GM12878 (cell line): ENCODE measurements around the gene SMG5. TPM values are rescaled to one million over a fixed set of nuclear protein-coding genes. Genes with fewer than 3 reads are reported as not detected.
A peak's percentile ranks its signal among the peaks of the same experiment; 100 is the strongest.

Experiments
- ATAC-seq: fragments of 200-7000 bp; cut with Tn5 transposase; 3 replicates; pipeline ENCODE4 v1.9.1; 2020; ENCODE audit warnings: mild to moderate bottlenecking, moderate library complexity
- BruUV-seq: library from RNA; stranded (reverse); fragments of 400-500 nt; replicated peaks from 2 replicates; lab custom pipeline; 2021; lab: Mats Ljungman, UMichigan
- CTCF ChIA-PET: fragments of 300-600 bp; sonication (Branson Sonifier 250); formaldehyde crosslinking; extraction: SDS; loops from one replicate; lab custom pipeline; 2021; ENCODE audit warnings: inconsistent platforms; lab: Yijun Ruan, JAX
- POLR2A ChIA-PET: fragments of 350-600 bp; formaldehyde crosslinking; extraction: SDS; loops from one replicate; lab custom pipeline; 2021; ENCODE audit warnings: inconsistent platforms; lab: Charles Lee
- RAD21 ChIA-PET: fragments of 300-600 bp; sonication (Branson Sonifier 250); formaldehyde crosslinking; loops from one replicate; lab custom pipeline; 2023; ENCODE audit warnings: antibody characterized with exemption; ENCODE audit not compliant: unreplicated experiment; lab: Charles Lee
- SMC1A ChIA-PET: fragments of 300-600 bp; sonication (Branson Sonifier 250); formaldehyde crosslinking; loops from one replicate; lab custom pipeline; 2023; ENCODE audit not compliant: unreplicated experiment, uncharacterized antibody; lab: Charles Lee
- DNase-seq: peaks from one replicate; pipeline ENCODE4 v3.0.0-alpha.2; 2011; ENCODE audit warnings: low read depth, low spot score
- FAIRE-seq: peaks from 3 replicates; lab custom pipeline; 2011; peaks lifted over from hg19 to GRCh38; lab: Jason Lieb, UNC
- H2AFZ ChIP-seq: 2 replicates; pipeline ENCODE4 v1.6.0; 2011; ENCODE audit warnings: low read depth, low read length, control low read depth; ENCODE audit not compliant: control insufficient read depth
- H3K27ac ChIP-seq: 2 replicates; pipeline ENCODE4 v1.5.1; 2011; ENCODE audit warnings: control low read depth; ENCODE audit not compliant: control insufficient read depth, insufficient read depth
- H3K27me3 ChIP-seq, 2 experiments: replicated peaks in 1 of 2; 2 replicates each; pipeline versions ENCODE4 v1.6.0 to v1.6.1; 2011; ENCODE audit warnings: low read length in 1 of 2; ENCODE audit not compliant: control insufficient read depth in 2 of 2, insufficient read depth in 2 of 2
- H3K36me3 ChIP-seq, 2 experiments: 2 replicates each; pipeline ENCODE4 v1.5.1; 2011; ENCODE audit warnings: low read length in 1 of 2; ENCODE audit not compliant: control insufficient read depth in 2 of 2, insufficient read depth in 2 of 2
- H3K4me1 ChIP-seq: 2 replicates; pipeline ENCODE4 v1.6.1; 2011; ENCODE audit warnings: mild to moderate bottlenecking, low read length, moderate library complexity, mixed read lengths; ENCODE audit not compliant: control insufficient read depth, insufficient read depth
- H3K4me2 ChIP-seq: 2 replicates; pipeline ENCODE4 v1.6.0; 2011; ENCODE audit warnings: control low read depth; ENCODE audit not compliant: control insufficient read depth, insufficient read depth
- H3K4me3 ChIP-seq: fragments of 200-600 bp; sonication (generic); 2 replicates; pipeline ENCODE4 v1.5.1; 2016
- H3K79me2 ChIP-seq: 2 replicates; pipeline ENCODE4 v1.6.0; 2011; ENCODE audit warnings: low read length; ENCODE audit not compliant: control insufficient read depth, insufficient read depth
- H3K9ac ChIP-seq: 2 replicates; pipeline ENCODE4 v1.8.0; 2011; ENCODE audit warnings: low read length, control low read depth, mixed read lengths; ENCODE audit not compliant: control insufficient read depth, insufficient read depth
- H3K9me3 ChIP-seq: replicated peaks from 3 replicates; pipeline ENCODE4 v1.5.1; 2011; ENCODE audit warnings: mild to moderate bottlenecking, low read length; ENCODE audit not compliant: control insufficient read depth, insufficient read depth
- H4K20me1 ChIP-seq: 2 replicates; pipeline ENCODE4 v1.6.0; 2011; ENCODE audit not compliant: control insufficient read depth, insufficient read depth
- ASH2L ChIP-seq: fragments of 300-600, 200-600 bp; sonication (generic); IDR thresholded peaks from 2 replicates; pipeline ENCODE4 v1.6.1; 2017; ENCODE audit warnings: low read depth, mild to moderate bottlenecking, borderline replicate concordance
- ETV6 ChIP-seq, 2 experiments: fragments of 450-650 bp in 1 of 2; IDR thresholded peaks in 1 of 2; conservative IDR thresholded peaks in 1 of 2; 2 replicates each; pipeline ENCODE4 v1.6.1; 2014; ENCODE audit warnings: antibody characterized with exemption in 1 of 2, borderline replicate concordance in 1 of 2, low read depth in 1 of 2, mild to moderate bottlenecking in 1 of 2, moderate library complexity in 1 of 2
- FOS ChIP-seq: IDR thresholded peaks from 3 replicates; pipeline ENCODE4 v1.6.1; 2011; ENCODE audit warnings: borderline replicate concordance; ENCODE audit not compliant: insufficient read length; ENCODE audit errors: extremely low read depth
- HDAC2 ChIP-seq: fragments of 200-600 bp; sonication (generic); IDR thresholded peaks from 2 replicates; pipeline ENCODE4 v1.6.1; 2017
- NR2F1 ChIP-seq: fragments of 450-650 bp; conservative IDR thresholded peaks from 2 replicates; pipeline ENCODE4 v1.6.1; 2017; ENCODE audit warnings: mild to moderate bottlenecking
- POLR2AphosphoS2 ChIP-seq: IDR thresholded peaks from 2 replicates; pipeline ENCODE4 v1.6.1; 2011; ENCODE audit warnings: low read depth, mild to moderate bottlenecking, low read length, improper control_type of control experiment, moderate library complexity
- RAD21 ChIP-seq: IDR thresholded peaks from 2 replicates; pipeline ENCODE4 v1.6.1; 2011; ENCODE audit warnings: mild to moderate bottlenecking, low read depth, low read length, moderate library complexity; ENCODE audit not compliant: insufficient read depth
- WGBS: methylation state at CpG from one replicate; pipeline ENCODE4 v1.1.6; 2016; ENCODE audit warnings: low lambda C conversion rate; ENCODE audit not compliant: insufficient replicate concordance, insufficient coverage; ENCODE audit errors: missing lambda C conversion rate; 5-methylcytosine and 5-hydroxymethylcytosine counted together
- in situ Hi-C: fragments of 300-500 bp; cut with MboI; formaldehyde crosslinking; loops from 9 replicates; pipeline ENCODE4 v1.14.3; 2018; ENCODE audit warnings: mixed read lengths
- intact Hi-C: fragments of 100-400 bp; cut with micrococcal nuclease; formaldehyde crosslinking; loops from one replicate; pipeline ENCODE4 v1.14.2; 2022; ENCODE audit not compliant: unreplicated experiment
- polyA plus RNA-seq, 11 experiments: library from polyadenylated mRNA; depleted of rRNA in 4 of 11; unstranded in 6 of 11; stranded (reverse) in 5 of 11; fragments of >200 nt; fragmentation: Nextera tagmentation in 4 of 11; fragmentation: Illumina TruSeq in 1 of 11; extraction: Ambion mirVana in 4 of 11; extraction: Trizol in 1 of 11; gene quantifications; 1 replicate in 1 of 11; 2 replicates in 10 of 11; pipeline versions ENCODE4 v1.2.1 to v1.2.3, GENCODE V29; 2011 to 2016; ENCODE audit warnings: inconsistent platforms in 2 of 11, missing spikeins in 2 of 11, low read depth in 1 of 11
- total RNA-seq, 4 experiments: library from RNA; depleted of rRNA in 3 of 4; stranded (reverse); fragments of >200 nt in 3 of 4; fragmentation: Illumina TruSeq in 1 of 4; extraction: Trizol in 1 of 4; gene quantifications; 2 replicates each; pipeline versions ENCODE4 v1.2.1 to v1.2.3, GENCODE V29; 2013 to 2021

The SMG5 gene
- total and polyA plus RNA-seq, 10 of the 15 experiments (the other 5 are each of a cell fraction or from before 2014, with no cell fraction given), result 0.76 to 61.5 (median 48.8) TPM

DNA sequence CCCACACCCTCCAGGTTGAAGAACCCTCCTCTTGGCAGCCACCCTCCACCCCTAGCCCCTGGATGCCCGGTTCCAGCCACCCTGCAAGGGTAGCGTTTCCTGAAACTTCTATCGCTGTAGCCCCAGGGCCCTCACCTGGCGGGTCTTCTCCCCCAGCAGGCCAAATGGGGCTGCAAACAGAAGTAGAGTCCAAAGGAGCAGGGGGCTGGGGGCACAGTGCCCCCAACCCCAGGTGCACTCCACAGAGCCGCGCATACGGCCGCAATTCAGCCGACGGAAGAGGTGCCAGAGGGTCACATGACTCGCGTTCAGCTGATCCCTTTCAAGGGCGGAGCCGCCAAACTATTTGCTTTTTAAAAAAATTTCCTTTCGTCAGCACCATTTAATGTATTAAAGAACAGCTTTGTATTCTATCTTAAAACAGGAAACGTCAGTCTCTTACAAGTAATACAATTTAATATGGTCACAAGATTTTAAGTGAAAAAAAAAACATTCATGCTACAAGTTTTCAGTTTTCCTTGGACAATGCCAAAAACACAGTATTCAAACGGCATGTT lies 12.8 kb upstream of the SMG5 start, which contains the start of gene GLMP (continued):
- peak; percentile 15 for TF ChIP-seq FOS
- 0 out of 2 replicates have a peak, but pooled peaks have one; percentile 36 for TF ChIP-seq NR2F1
- no peak for TF ChIP-seq HDAC2
- TF ChIP-seq, all 136 proteins: peak for 26

DNA sequence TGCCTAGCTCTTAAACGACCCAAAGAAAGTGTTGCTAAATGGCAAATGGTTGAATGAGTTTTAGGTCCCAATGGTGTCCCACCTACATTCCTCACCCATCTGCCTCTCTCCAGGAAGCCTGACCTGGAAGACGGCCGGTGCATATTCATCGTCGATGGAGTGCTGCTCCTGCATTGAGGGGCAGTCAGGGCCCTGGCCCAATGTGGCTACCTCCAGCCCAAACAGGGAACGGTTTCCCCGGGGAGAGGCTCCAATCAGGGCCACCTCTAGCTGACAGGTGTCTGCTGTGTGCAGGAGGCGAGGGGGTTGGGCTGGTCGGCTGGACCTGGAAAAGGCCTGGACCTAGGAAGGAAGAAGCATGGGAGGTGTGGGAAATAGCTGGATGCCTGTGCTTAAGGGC lies 11.3 kb upstream of the SMG5 start:
- SMC1A ChIA-PET, result interaction anchor here (1.4 to 3.3 kb wide), 2 partner anchors 11 to 67 kb away, joined by 4 to 10 read pairs; partner anchors contain the start of genes SMG5 and TMEM79
- H3K4me2 ChIP-seq, result no peak overlapping the region
- no TSS peak for BruUV-seq
- RAD21 ChIA-PET, result no interaction called here
- H3K4me1 ChIP-seq, result peaks cover 4% of the 10 kb centered on the region
- 84% methylated on average over 9 of the region's 9 CpGs for WGBS
- no peaks in the 10 kb centered on the region for H3K27me3 ChIP-seq
- no peaks in the 10 kb centered on the region for H3K79me2 ChIP-seq
- TF ChIP-seq ETV6 (conservative IDR thresholded peaks at IDR 0.05 in 1 of 2, IDR thresholded peaks at IDR 0.05 in 1 of 2; ENCODE audit: borderline replicate concordance in 1 of 2, low read depth in 1 of 2), result no peak
- TF ChIP-seq RAD21, result no peak
- TF ChIP-seq ASH2L, result no peak
- 0 out of 2 replicates have a peak, but pooled peaks have one; percentile 12 for TF ChIP-seq POLR2AphosphoS2
- H3K4me3 ChIP-seq, result no peak overlapping the region
- H2AFZ ChIP-seq, result no peak overlapping the region
- peaks cover 0 to 1% of the 10 kb centered on the region in 2 experiments; a peak in 1 of 4 replicates for H3K36me3 ChIP-seq
- POLR2A ChIA-PET, result interaction anchor here (3.0 kb wide), 1 partner anchor 11 kb away, joined by 12 read pairs; the partner anchor contains the start of genes SMG5 and TMEM79
- CTCF ChIA-PET, result interaction anchor here (0.7 to 1.2 kb wide), 3 partner anchors 9 to 13 kb away, joined by 3 read pairs; no protein-coding TSS in a partner anchor
- in situ Hi-C loops (no loop called here), intact Hi-C loops (no loop called here)
- no peak overlapping the region for H3K9ac ChIP-seq
- DNase-seq (no peak), ATAC-seq (no peak), FAIRE-seq (no peak)
- H3K27ac ChIP-seq, result no peak overlapping the region
- H4K20me1 ChIP-seq, result no peaks in the 10 kb centered on the region
- H3K9me3 ChIP-seq, result no peaks in the 10 kb centered on the region
